GM18909 (cell line): ENCODE data around the gene NUP58.
"Not testable (repeated sequence)": the region's sequence is repeated elsewhere in the genome, so short reads cannot be mapped to it uniquely, and the experiment has no call there.

Experiments used
- ATAC-seq: cut with Tn5 transposase; IDR thresholded peaks from one replicate; pipeline ENCODE4 v1.9.1; 2021; ENCODE audit warnings: mild to moderate bottlenecking; ENCODE audit not compliant: unreplicated experiment, poor library complexity

Gene NUP58

DNA sequence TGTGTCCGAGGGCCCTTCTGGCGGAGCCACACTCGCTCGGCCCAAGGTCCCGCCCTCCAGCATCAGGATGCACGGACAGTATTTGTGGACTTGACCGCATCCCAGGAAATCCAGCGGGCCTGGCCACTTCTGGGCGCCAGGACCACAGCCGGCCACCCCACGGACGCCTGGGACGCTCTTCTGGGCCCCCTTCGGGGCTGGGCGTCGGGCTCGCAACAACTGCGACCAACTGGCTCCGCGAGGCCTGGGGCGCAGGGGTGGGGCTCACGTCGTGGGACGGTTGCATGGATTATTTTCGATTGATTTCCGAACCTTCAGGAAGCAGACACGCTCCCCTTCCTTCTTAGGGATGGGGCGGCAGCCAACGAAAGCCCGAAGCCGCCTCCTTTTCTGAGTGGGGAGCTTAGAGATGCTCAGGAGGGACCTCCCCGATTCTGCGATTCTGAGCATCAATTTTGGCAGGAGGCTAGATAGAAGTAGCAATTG lies 521 bp upstream of the NUP58 start:
- ATAC-seq, result peak; percentile 31

GRCh38 chr13:25302121-25302520 lies 696 bp downstream of the NUP58 start:
- ATAC-seq, result no peak

DNA sequence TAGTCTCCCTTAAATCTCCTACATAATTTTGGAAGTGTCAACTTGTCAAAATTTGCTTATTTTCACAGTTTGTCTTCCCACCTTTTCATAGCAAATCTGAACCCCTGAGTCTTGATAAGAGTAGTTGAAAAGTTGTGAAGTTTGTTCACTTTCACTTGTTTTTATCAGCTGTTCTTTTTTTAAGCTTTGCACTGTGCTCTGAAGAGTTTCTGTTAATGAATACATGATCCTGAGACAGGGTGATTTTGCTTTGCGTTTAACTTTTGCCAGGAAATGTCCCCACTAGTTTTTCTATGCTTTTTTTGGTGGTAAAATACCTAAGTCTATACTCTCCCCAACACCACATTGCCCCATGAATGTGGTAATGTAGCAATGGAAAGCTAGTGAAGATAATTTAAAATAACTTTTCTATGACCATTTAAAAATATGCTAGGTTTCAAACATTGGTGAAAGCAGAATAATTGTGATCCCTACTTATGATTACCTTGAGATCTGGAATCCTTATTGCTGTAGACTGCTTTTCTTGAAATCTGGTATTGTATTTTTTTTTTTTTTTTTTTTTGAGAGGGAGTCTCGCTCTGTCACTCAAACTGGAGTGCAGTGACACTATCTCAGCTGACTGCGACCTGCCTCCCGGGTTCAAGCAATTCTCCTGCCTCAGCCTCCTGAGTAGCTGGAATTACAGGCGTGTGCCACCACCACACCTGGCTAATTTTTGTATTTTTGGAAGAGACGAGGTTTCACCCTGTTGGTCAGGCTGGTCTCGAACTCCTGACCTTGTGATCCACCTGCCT lies 5.4 kb downstream of the NUP58 start:
- ATAC-seq, result no peak

GRCh38 chr13:25310891-25311290 lies 9.5 kb downstream of the NUP58 start:
- ATAC-seq, result no peak

- not testable (repeated sequence) for ATAC-seq
Measured at GRCh38 chr13:25318946-25319345, 17.5 kb downstream of the NUP58 start.

GRCh38 chr13:25319771-25320170 lies 18.3 kb downstream of the NUP58 start:
- ATAC-seq, result no peak

DNA sequence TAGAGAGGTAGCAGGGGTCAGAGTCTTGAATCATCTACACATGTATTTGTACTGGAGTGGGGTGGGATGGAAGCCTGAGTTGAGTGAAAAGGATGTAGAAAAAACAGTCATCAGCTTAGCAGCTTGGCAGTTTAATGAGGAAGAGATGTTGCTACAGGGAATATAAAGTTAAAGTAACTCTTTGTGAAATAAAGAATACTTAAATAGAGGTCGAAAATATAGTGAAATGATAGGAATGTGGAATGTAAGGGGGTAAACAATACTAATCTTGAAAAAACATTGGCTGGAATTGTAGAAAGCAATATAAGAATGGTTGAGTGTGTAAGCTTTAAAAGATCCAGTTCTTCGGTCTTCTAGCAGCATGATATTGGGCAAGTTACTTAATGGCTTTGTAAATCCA lies 22.7 kb downstream of the NUP58 start:
- no peak for ATAC-seq

DNA sequence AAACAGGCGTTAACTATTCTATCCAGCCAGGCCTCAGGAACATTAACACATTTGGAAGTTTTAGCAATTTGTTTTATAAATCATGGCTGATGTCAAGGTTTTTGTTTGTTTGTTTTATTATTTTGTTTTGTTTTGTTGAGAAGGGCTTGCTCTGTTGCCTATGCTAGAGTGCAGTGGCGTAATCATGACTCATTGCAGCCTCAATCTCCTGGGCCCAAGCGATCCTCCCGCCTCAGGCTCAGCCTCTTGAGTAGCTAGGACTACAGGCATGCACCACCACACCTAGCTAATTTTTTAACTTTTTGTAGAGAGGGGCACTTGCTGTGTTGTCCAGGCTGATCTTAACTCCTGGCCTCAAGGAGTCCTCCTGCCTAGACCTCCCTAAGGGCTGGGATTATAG lies 28.3 kb downstream of the NUP58 start:
- no peak for ATAC-seq

DNA sequence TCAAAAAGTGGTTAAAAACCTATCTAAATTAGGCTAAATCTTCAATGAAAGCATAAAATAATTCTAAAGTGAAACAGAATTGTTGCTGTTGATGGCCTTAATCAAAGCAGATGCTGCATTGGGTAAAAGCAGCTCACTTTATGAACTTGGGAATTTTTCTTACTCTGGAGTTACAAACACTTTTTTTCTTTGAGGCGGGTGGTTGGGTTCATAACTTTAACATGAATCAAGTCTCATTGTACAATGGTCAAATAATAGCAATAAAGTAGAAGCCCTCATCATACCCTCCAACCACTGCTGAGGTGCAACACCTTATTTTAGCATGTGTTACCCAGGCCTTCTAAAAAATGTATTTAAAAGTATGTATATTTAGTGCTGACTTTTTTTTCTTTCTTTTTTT lies 29.1 kb downstream of the NUP58 start:
- ATAC-seq, result no peak

- no peak for ATAC-seq
Measured at GRCh38 chr13:25335856-25336255, 34.4 kb downstream of the NUP58 start.

DNA sequence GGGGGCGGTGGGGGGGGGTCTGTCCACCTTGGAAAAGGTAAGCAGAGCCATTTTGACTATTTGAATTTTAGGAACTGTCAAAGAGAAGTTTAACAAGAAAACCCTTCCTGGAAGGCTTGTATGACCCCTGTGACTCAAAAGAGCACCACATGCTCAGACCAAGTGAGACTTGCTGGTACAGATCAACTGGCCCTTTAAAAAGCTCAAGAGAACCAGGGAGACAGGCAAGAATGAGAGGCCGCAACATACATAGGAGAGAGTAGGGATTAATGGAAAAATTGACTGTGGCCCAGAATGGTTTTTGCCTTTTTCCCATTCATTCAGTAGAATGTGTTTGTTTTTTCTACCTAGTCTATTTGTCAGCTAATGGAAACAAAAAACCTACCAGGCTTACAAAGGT lies 44.2 kb downstream of the NUP58 start:
- no peak for ATAC-seq

- no peak for ATAC-seq
Measured at GRCh38 chr13:25347151-25347550, 45.7 kb downstream of the NUP58 start.

- ATAC-seq, result no peak
Measured at GRCh38 chr13:25351404-25351803, 50.0 kb downstream of the NUP58 start.

DNA sequence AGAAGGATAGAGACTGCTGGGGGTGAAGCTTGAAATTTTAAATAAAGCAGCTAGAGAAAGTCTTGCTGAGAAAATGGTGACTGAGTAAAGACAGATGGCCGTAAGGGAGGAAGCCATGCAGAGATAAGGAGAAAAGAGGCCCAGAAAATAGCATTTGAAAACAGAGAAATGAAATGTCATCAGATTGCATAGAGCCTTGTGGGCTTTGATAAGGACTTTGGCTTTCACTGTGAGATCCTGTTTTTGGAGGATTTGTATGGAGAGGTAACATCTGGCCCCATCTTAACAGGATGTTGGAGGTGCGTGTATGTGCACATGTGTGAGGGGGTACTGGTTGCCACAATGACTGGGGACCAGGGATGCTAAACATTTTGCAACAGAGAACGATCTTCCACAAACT lies 50.8 kb downstream of the NUP58 start:
- ATAC-seq, result no peak

GRCh38 chr13:25352806-25353205 lies 51.4 kb downstream of the NUP58 start:
- no peak for ATAC-seq

DNA sequence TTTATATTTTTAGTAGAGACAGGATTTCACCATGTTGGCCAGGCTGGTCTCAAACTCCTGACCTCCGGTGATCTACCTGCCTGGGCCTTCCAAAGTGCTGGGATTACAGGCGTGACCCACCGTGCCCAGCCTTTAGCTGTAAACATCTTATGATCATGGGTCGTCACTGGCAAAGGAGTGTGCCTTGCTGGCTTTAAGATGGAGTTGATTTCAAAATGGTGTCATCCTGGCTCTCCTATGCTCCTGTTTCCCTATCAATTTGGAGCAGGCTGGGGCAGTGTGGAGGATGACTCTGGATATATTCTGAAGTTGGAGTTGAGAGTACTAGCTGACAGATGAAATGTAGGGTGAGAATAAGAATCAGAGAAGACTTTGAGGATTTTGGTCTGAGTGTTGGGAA lies 51.9 kb downstream of the NUP58 start:
- ATAC-seq, result no peak

DNA sequence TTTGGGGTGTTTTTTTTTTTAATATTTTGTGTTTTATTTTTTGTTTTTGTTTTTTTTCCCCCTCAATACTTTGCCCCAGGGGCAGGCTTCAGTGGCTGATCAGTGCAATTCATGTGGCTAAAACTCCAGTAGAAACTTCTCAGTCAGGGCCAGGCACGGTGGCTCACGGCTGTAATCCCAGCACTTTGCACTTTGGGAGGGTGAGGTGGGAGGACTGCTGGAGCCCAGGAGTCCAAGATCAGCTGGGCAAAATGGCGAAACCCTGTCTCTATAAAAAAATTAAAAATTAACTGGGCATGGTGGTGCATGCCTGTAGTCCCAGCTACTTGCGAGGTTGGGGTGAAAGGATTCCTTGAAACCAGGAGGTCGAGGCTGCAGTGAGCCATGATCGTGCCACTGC lies 53.0 kb downstream of the NUP58 start:
- no peak for ATAC-seq

- ATAC-seq, result not testable (repeated sequence)
Measured at GRCh38 chr13:25360443-25360842, 59.0 kb downstream of the NUP58 start.

DNA sequence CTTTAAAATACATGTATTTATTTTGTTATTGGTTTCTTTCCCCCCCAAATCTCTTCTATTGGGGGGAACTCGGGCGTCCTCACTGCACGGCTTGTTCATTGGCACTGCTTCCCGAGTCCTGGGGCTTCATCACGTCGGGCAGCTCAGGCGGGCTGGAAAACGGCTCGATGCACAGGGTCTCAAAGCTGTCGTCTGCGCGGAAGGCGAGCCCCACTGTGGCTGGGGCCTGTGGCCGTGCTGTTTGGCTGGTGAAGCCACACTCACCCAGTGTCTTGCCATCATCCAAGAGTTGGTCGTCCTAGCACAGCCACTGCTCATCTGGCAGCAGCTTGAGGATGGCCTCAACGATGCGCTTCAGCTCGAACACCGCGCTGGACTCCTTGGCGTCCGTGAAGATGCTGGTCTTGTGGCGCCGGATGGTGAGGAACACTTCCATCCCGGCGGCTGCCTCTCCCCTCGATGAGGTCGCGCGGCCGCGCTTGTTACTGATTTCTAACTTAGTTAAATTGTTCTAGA lies 64.4 kb downstream of the NUP58 start:
- no peak for ATAC-seq

DNA sequence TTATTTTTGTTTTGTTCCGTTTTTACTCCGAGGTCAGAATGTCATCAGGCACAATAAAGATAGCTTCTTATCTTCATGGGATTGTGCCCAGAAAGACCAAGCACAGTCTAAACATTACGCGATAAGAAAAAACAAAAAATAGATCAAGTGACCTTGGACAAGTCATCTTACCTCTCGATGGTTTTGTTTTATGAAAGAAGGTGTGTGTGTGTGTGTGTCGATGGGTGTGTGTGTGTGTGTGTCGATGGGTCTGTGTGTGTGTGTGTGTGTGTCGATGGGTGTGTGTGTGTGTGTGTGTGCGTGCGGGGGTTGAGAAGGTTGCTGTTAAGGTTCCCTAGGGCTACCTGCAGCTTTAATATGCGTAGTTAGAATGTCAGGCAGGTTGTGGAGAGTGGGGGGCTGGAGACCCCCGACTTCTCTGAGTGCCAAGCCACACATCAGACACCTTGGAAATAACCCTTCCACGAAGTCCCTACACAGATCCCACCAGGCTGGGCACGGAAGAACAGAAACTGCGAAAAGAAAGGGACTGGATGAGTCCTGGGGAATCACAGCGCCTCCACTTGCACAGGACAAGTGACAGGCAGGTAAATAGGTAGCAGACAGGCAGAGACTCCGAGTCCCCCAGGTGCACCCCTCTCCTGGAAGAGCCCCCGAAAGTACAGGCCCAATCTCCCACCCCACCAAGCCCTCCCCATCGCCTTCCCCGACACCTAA lies 69.9 kb downstream of the NUP58 start:
- ATAC-seq, result no peak

DNA sequence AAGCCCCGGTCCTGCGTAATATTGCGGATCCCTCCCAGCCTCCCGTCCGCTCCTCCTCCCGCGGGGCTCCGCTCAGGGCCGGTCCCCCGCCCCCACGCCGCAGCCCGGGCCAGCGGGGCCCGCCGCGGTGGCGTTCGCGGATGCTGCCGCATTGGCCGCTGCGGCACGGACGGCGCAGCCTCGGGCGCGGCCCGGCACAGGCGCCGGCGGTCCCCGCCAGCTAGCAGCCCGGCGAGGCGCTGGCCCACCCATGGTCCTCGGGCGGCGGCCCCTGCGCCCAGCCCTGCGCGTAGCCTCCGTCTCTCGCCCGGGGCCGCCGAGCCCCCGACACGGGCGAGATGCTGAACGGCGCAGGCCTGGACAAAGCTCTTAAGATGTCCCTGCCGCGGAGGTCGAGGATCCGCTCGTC lies 70.5 kb downstream of the NUP58 start, which contains the start of gene ATP8A2:
Gene ATP8A2, plus strand, starts transcription at position 100 of the 409 bp plus-strand sequence. Its CDS starts 239 bp downstream, at position 339.
- no peak for ATAC-seq
